Measurements from ENCODE around the gene MPP3.

DNA sequence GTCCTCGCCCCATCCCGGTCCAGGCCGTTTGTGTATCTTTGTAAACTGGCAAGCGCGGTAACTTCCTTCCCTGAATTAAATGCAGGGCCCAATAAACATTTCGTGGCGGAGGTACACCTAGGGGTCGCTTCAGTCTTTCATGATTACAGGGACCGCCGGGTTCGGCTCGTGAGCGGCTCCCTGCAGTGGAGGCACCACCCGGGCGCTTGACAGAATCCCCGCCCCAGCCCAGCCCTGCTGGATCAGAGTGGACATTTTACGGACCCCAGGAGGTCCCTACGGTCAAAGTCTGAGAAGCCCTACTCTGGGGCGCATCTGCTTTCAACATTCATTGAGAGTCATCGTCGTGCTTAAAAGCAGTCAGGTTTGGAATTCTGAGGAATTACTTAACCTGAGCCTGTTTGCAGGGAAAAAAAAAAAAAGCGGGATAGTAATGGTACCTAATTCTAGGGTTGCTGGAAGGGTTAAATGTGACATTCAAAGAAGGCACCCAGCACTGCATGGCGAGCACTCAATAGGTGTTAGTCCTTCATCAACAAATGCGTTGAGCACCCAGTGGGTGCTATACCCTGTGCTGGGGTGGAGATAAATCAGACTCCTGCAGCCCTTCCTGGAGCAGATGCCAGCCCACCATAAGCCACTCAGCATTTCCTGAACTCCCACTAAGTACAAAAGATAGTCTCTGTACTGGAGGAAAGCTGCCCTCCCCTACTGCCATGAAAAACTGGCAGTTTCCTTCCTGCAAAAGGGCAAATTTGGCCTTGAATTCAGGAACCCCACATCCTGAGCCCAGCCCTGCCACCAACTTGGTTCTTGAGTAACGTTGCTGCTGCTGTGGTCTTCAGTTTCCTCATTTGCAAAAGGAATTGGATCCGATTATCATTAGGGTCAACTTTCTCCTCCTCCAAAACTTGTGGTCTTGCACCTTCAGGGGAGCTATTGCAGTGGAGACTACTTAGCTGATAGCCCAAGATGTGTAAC lies 53.5 kb downstream of the MPP3 start:
- TF ChIP-seq, protein P1, sequence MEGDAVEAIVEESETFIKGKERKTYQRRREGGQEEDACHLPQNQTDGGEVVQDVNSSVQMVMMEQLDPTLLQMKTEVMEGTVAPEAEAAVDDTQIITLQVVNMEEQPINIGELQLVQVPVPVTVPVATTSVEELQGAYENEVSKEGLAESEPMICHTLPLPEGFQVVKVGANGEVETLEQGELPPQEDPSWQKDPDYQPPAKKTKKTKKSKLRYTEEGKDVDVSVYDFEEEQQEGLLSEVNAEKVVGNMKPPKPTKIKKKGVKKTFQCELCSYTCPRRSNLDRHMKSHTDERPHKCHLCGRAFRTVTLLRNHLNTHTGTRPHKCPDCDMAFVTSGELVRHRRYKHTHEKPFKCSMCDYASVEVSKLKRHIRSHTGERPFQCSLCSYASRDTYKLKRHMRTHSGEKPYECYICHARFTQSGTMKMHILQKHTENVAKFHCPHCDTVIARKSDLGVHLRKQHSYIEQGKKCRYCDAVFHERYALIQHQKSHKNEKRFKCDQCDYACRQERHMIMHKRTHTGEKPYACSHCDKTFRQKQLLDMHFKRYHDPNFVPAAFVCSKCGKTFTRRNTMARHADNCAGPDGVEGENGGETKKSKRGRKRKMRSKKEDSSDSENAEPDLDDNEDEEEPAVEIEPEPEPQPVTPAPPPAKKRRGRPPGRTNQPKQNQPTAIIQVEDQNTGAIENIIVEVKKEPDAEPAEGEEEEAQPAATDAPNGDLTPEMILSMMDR (IDR thresholded peaks at IDR 0.05) = peak in 2 of 4 experiments; percentile 22 to 42
- TF ChIP-seq POLR2A (IDR thresholded peaks at IDR 0.05) (no peak), POLR2AphosphoS5 (IDR thresholded peaks at IDR 0.05) (no peak), EP300 (IDR thresholded peaks at IDR 0.05) (no peak)
